Naive thymus-derived CD4-positive, alpha-beta T cell (primary cell): ENCODE data around the gene CDS2. TPM values are rescaled to one million over a fixed set of nuclear protein-coding genes. Genes with fewer than 3 reads are reported as not detected.

Experiments used
- ATAC-seq: fragments of 150-1000 bp; cut with Tn5 transposase; 2 replicates; pipeline ENCODE4 v1.10.0; 2021; ENCODE audit warnings: mild to moderate bottlenecking, moderate library complexity
- CTCF ChIA-PET: fragments of 350-600 bp; sonication (Branson Sonifier 250); formaldehyde crosslinking; loops from one replicate; lab custom pipeline; 2021; ENCODE audit warnings: antibody characterized with exemption; lab: Charles Lee
- POLR2A ChIA-PET: fragments of 350-600 bp; sonication (Branson Sonifier 250); formaldehyde crosslinking; loops from one replicate; lab custom pipeline; 2021; ENCODE audit warnings: antibody characterized with exemption, inconsistent platforms; lab: Charles Lee
- DNase-seq, 9 donors: peaks; one replicate each; pipeline versions ENCODE4 v3.0.0 to v3.0.0-alpha.2; 2020 to 2022; ENCODE audit warnings: mixed read lengths in 1 of 9
- H3K27ac ChIP-seq: one replicate; pipeline ENCODE4 v1.7.0; 2013; ENCODE audit warnings: mild to moderate bottlenecking, low read depth, low read length, moderate library complexity
- H3K27me3 ChIP-seq, 2 donors: one replicate each; pipeline ENCODE4 v1.7.0; 2013; ENCODE audit warnings: low read length in 2 of 2, mild to moderate bottlenecking in 2 of 2, moderate library complexity in 2 of 2; ENCODE audit not compliant: control insufficient read depth in 2 of 2, insufficient read depth in 2 of 2
- H3K36me3 ChIP-seq, 3 experiments: 1 replicate in 2 of 3; 2 replicates in 1 of 3; pipeline ENCODE4 v1.7.0; 2013; ENCODE audit warnings: low read length in 3 of 3, mild to moderate bottlenecking in 3 of 3, moderate library complexity in 1 of 3; ENCODE audit not compliant: insufficient read depth in 3 of 3, control insufficient read depth in 2 of 3
- H3K4me1 ChIP-seq, 2 donors: one replicate each; pipeline ENCODE4 v1.7.0; 2013; ENCODE audit warnings: low read length in 2 of 2, mild to moderate bottlenecking in 2 of 2, moderate library complexity in 1 of 2; ENCODE audit not compliant: control insufficient read depth in 2 of 2, insufficient read depth in 2 of 2
- H3K4me3 ChIP-seq: 2 replicates; pipeline ENCODE4 v1.7.0; 2013; ENCODE audit warnings: mild to moderate bottlenecking, low read length
- H3K9me3 ChIP-seq, 3 experiments: 1 replicate in 2 of 3; 2 replicates in 1 of 3; pipeline ENCODE4 v1.7.0; 2013; ENCODE audit warnings: low read length in 3 of 3; ENCODE audit not compliant: control insufficient read depth in 2 of 3
- H3K27ac Mint-ChIP-seq, 9 donors: one replicate each; pipeline ENCODE4 v1.8.0; 2020 to 2022; ENCODE audit warnings: mixed read lengths in 9 of 9, mild to moderate bottlenecking in 8 of 9, moderate library complexity in 5 of 9, inconsistent platforms in 2 of 9
- H3K27me3 Mint-ChIP-seq, 5 donors: one replicate each; pipeline ENCODE4 v1.8.0; 2021 to 2022; ENCODE audit warnings: mixed read lengths in 5 of 5, mild to moderate bottlenecking in 1 of 5
- H3K36me3 Mint-ChIP-seq, 5 donors: one replicate each; pipeline ENCODE4 v1.8.0; 2020 to 2022; ENCODE audit warnings: mixed read lengths in 5 of 5, mild to moderate bottlenecking in 3 of 5, inconsistent platforms in 1 of 5
- H3K4me1 Mint-ChIP-seq, 7 donors: one replicate each; pipeline ENCODE4 v1.8.0; 2020 to 2022; ENCODE audit warnings: mixed read lengths in 7 of 7, mild to moderate bottlenecking in 3 of 7, inconsistent platforms in 1 of 7
- H3K4me3 Mint-ChIP-seq, 10 donors: one replicate each; pipeline ENCODE4 v1.8.0; 2020 to 2022; ENCODE audit warnings: mild to moderate bottlenecking in 10 of 10, mixed read lengths in 10 of 10, moderate library complexity in 6 of 10, inconsistent platforms in 2 of 10
- H3K9me3 Mint-ChIP-seq, 11 donors: one replicate each; pipeline ENCODE4 v1.8.0; 2020 to 2022; ENCODE audit warnings: mixed read lengths in 11 of 11, mild to moderate bottlenecking in 4 of 11, inconsistent platforms in 1 of 11, moderate library complexity in 1 of 11
- intact Hi-C, 2 donors: fragments of 100-400 bp; cut with micrococcal nuclease; formaldehyde crosslinking; loops; one replicate each; pipeline ENCODE4 v1.15.1; 2023
- polyA plus RNA-seq, 2 donors: library from polyadenylated mRNA; unstranded; fragments of 300-500 nt; fragmentation: Illumina TruSeq; gene quantifications; one replicate each; pipeline ENCODE4 v1.2.3, GENCODE V29; 2021
- total RNA-seq, 6 experiments: library from RNA in 5 of 6; stranded (reverse) in 5 of 6; gene quantifications; 1 replicate in 5 of 6; 2 replicates in 1 of 6; pipeline ENCODE4 v1.2.3 and lab custom pipeline; 2021 to 2026

Gene CDS2
- total and polyA plus RNA-seq, 7 experiments from 2014 or later = 34.9 to 58.3 (median 52.4) TPM

GRCh38 chr20:5173751-5174150 lies 46.9 kb downstream of the CDS2 start:
- Mint-ChIP-seq H3K4me1 (peaks cover 27 to 45% (median 35%) of the 10 kb centered on the region in 7 donors), H3K27ac (peak overlapping the region in 2 of 9 donors; percentile 5 to 67), H3K36me3 (peaks cover 5 to 27% (median 9%) of the 10 kb centered on the region in 5 donors), H3K9me3 (no peaks in the 10 kb centered on the region), H3K27me3 (no peaks in the 10 kb centered on the region), H3K4me3 (no peak overlapping the region)
- Histone ChIP-seq H3K27ac (no peak overlapping the region), H3K36me3 (peaks cover 6 to 52% (median 6%) of the 10 kb centered on the region in 3 experiments), H3K27me3 (no peaks in the 10 kb centered on the region), H3K9me3 (no peaks in the 10 kb centered on the region), H3K4me3 (no peak overlapping the region), H3K4me1 (peaks cover 0 to 11% of the 10 kb centered on the region in 2 donors)
- intact Hi-C loops = no loop called here
- ChIA-PET CTCF (no interaction called here), POLR2A (no interaction called here)
- no peak for DNase-seq
- no peak for ATAC-seq

DNA sequence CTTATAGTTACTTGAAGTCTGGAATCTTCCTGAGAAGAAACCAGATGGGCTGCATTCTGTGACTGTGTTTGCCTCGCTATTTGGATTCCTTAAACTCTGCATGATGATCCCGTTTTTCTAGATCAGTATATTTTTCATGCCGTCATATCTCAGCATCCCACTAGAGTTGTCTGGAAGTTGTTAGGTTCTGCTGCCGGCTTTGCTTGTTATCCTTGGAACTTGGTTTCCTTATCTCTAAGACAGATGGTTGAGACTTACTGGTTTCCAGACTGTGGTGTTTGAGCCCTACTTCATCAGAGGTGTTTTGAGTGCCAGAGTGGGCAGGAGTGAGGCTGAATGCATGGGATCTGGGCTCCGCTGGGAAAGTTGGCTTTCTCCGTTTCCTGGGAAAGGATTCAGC lies 50.3 kb downstream of the CDS2 start:
- H3K4me1 ChIP-seq = no peaks in the 10 kb centered on the region
- no peaks in the 10 kb centered on the region for H3K9me3 ChIP-seq
- no peak for ATAC-seq
- intact Hi-C loops = no loop called here
- peaks cover 2 to 14% (median 11%) of the 10 kb centered on the region in 7 donors for H3K4me1 Mint-ChIP-seq
- H3K4me3 Mint-ChIP-seq = no peak overlapping the region
- ChIA-PET POLR2A (no interaction called here), CTCF (no interaction called here)
- peak overlapping the region in 1 of 9 donors; percentile 63 for H3K27ac Mint-ChIP-seq
- H3K36me3 ChIP-seq = peaks cover 6 to 85% (median 8%) of the 10 kb centered on the region in 3 experiments
- H3K27me3 Mint-ChIP-seq = no peaks in the 10 kb centered on the region
- no peak for DNase-seq
- H3K36me3 Mint-ChIP-seq = peaks cover 5 to 48% (median 15%) of the 10 kb centered on the region in 5 donors
- no peaks in the 10 kb centered on the region for H3K9me3 Mint-ChIP-seq
- no peaks in the 10 kb centered on the region for H3K27me3 ChIP-seq
- no peak overlapping the region for H3K4me3 ChIP-seq
- H3K27ac ChIP-seq = no peak overlapping the region

GRCh38 chr20:5178046-5178445 lies 51.2 kb downstream of the CDS2 start:
- ChIA-PET CTCF (no interaction called here), POLR2A (no interaction called here)
- Histone ChIP-seq H3K4me3 (no peak overlapping the region), H3K36me3 (peaks cover 6 to 95% (median 16%) of the 10 kb centered on the region in 3 experiments), H3K27me3 (no peaks in the 10 kb centered on the region), H3K4me1 (no peaks in the 10 kb centered on the region), H3K27ac (no peak overlapping the region), H3K9me3 (no peaks in the 10 kb centered on the region)
- Mint-ChIP-seq H3K9me3 (no peaks in the 10 kb centered on the region), H3K27ac (peak overlapping the region in 5 of 9 donors; percentile 2 to 76 (median 14)), H3K4me3 (no peak overlapping the region), H3K4me1 (peaks cover 0 to 10% (median 4%) of the 10 kb centered on the region in 7 donors), H3K36me3 (peaks cover 12 to 54% (median 18%) of the 10 kb centered on the region in 5 donors), H3K27me3 (no peaks in the 10 kb centered on the region)
- DNase-seq = no peak
- no peak for ATAC-seq
- intact Hi-C loops = no loop called here

DNA sequence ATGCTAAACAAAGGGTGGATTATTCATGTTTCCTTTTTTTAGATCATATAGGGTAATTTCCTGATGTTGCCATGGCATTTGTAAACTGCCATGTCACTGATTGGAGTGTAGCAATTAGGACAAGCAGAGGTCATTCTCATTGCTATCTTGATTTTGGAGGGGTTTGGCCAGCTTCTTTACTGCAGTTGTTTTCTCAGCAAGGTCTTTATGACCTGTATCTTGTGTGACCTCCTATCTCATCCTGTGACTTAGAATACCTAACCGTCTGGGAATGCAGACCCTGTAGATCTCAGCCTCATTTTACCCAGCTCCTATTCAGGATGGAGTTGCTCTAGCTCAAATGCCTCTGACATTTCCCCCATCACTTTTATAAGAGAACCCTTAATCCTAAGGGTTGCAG lies 53.6 kb downstream of the CDS2 start:
- Mint-ChIP-seq H3K27me3 (no peaks in the 10 kb centered on the region), H3K9me3 (no peaks in the 10 kb centered on the region), H3K36me3 (peaks cover 12 to 63% (median 22%) of the 10 kb centered on the region in 5 donors), H3K4me3 (no peak overlapping the region), H3K4me1 (peaks cover 0 to 4% (median 0%) of the 10 kb centered on the region in 7 donors), H3K27ac (peak overlapping the region in 3 of 9 donors; percentile 20 to 72 (median 45))
- no peaks in the 10 kb centered on the region for H3K4me1 ChIP-seq
- no peaks in the 10 kb centered on the region for H3K27me3 ChIP-seq
- intact Hi-C loops = no loop called here
- H3K36me3 ChIP-seq = peaks cover 6 to 92% (median 12%) of the 10 kb centered on the region in 3 experiments
- no peak overlapping the region for H3K27ac ChIP-seq
- H3K9me3 ChIP-seq = no peaks in the 10 kb centered on the region
- no peak for DNase-seq
- ATAC-seq = no peak
- ChIA-PET CTCF (interaction anchor here (1.3 to 1.8 kb wide), 2 partner anchors 12 to 14 kb away, joined by 4 read pairs; no protein-coding TSS in a partner anchor), POLR2A (no interaction called here)
- H3K4me3 ChIP-seq = no peak overlapping the region

- ATAC-seq = no peak
These were observed 54.1 kb downstream of the CDS2 start for GRCh38 chr20:5180933-5181332.

DNA sequence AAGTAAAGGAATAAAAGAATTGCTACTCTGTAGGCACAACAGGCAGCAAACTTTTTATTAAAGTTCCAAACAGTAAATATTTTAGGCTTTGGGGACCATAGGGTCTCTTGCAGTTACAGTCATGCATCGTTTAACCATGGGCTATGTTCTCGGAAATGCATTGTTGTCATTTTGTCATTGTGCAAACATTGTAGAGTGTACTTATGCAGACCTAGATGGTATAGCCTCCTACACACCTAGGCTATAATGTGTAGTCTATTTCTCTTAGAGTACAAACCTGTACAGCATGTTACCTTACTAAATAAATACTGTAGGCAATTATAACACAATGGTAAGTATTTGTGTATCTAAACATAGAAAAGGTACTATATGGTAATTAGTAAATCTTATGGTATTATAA lies 54.7 kb downstream of the CDS2 start:
- ChIA-PET CTCF (interaction anchor here (1.8 kb wide), 1 partner anchor 15 kb away, joined by 4 read pairs; no protein-coding TSS in a partner anchor), POLR2A (interaction anchor here (1.2 kb wide), 1 partner anchor 55 kb away, joined by 3 read pairs; the partner anchor contains the start of gene CDS2)
- Histone ChIP-seq H3K4me3 (no peak overlapping the region), H3K36me3 (peaks cover 6 to 92% (median 23%) of the 10 kb centered on the region in 3 experiments), H3K4me1 (no peaks in the 10 kb centered on the region), H3K27me3 (no peaks in the 10 kb centered on the region), H3K9me3 (no peaks in the 10 kb centered on the region), H3K27ac (no peak overlapping the region)
- H3K27ac Mint-ChIP-seq = peak overlapping the region in 2 of 9 donors; percentile 32 to 78
- ATAC-seq = no peak
- no peak overlapping the region for H3K4me3 Mint-ChIP-seq
- DNase-seq = no peak
- intact Hi-C loops = no loop called here
- no peaks in the 10 kb centered on the region for H3K27me3 Mint-ChIP-seq
- no peaks in the 10 kb centered on the region for H3K9me3 Mint-ChIP-seq
- H3K36me3 Mint-ChIP-seq = peaks cover 12 to 64% (median 22%) of the 10 kb centered on the region in 5 donors
- peaks cover 0 to 3% (median 0%) of the 10 kb centered on the region in 7 donors for H3K4me1 Mint-ChIP-seq

More at GRCh38 chr20:5180933-5181332, 54.1 kb downstream of the CDS2 start:
- Histone ChIP-seq H3K4me1 (no peaks in the 10 kb centered on the region), H3K27me3 (no peaks in the 10 kb centered on the region), H3K4me3 (no peak overlapping the region), H3K27ac (no peak overlapping the region), H3K9me3 (no peaks in the 10 kb centered on the region), H3K36me3 (peaks cover 6 to 92% (median 17%) of the 10 kb centered on the region in 3 experiments)
- intact Hi-C loops = no loop called here
- peaks cover 12 to 65% (median 22%) of the 10 kb centered on the region in 5 donors for H3K36me3 Mint-ChIP-seq
- peaks cover 0 to 4% (median 0%) of the 10 kb centered on the region in 7 donors for H3K4me1 Mint-ChIP-seq
- DNase-seq = no peak
- H3K27ac Mint-ChIP-seq = peak overlapping the region in 4 of 9 donors; percentile 32 to 78 (median 42)
- POLR2A ChIA-PET = no interaction called here
- H3K9me3 Mint-ChIP-seq = no peaks in the 10 kb centered on the region
- no peak overlapping the region for H3K4me3 Mint-ChIP-seq
- CTCF ChIA-PET = interaction anchor here (1.8 kb wide), 1 partner anchor 14 kb away, joined by 4 read pairs; no protein-coding TSS in a partner anchor
- no peaks in the 10 kb centered on the region for H3K27me3 Mint-ChIP-seq
